AG04449 (cell line): ENCODE results near the gene MAP2K4.
"Not testable (repeated sequence)": the region's sequence is repeated elsewhere in the genome, so short reads cannot be mapped to it uniquely, and the experiment has no call there.

ENCODE experiments used
- CTCF ChIA-PET: fragments of 350-600 bp; formaldehyde crosslinking; extraction: SDS; loops from one replicate; lab custom pipeline; 2021; ENCODE audit warnings: antibody characterized with exemption; lab: Yijun Ruan, JAX
- POLR2A ChIA-PET: fragments of 400-600, 350-600 bp; formaldehyde crosslinking; extraction: SDS; loops from one replicate; lab custom pipeline; 2020; ENCODE audit warnings: antibody characterized with exemption, inconsistent platforms; lab: Yijun Ruan, JAX
- DNase-seq: peaks from one replicate; pipeline ENCODE4 v3.0.0-alpha.2; 2010; ENCODE audit warnings: low read depth, low spot score
- H3K4me3 ChIP-seq: 2 replicates; pipeline ENCODE4 v1.5.1; 2011; ENCODE audit warnings: low read depth, mild to moderate bottlenecking, control low read depth, low read length
- CTCF ChIP-seq: IDR thresholded peaks from one replicate; pipeline ENCODE4 v1.5.1; 2011; ENCODE audit warnings: mild to moderate bottlenecking, moderate library complexity, low read length, control low read depth, inconsistent platforms; ENCODE audit not compliant: insufficient read depth; ENCODE audit errors: missing control alignments

MAP2K4 gene

GRCh38 chr17:12020642-12021622 is at the start of gene MAP2K4:
Gene MAP2K4, plus strand, starts transcription at chr17:12020877. Its CDS starts 10 bp downstream, at chr17:12020887.
- no peak for DNase-seq
- CTCF ChIA-PET, result interaction anchor here (1.2 to 1.8 kb wide), 3 partner anchors 22 to 54 kb away, joined by 3 to 4 read pairs (median 4); no protein-coding TSS in a partner anchor
- peak within 1 kb of the TSS; percentile 70 for H3K4me3 ChIP-seq
- POLR2A ChIA-PET, result interaction anchor here (0.7 to 1.9 kb wide), 8 partner anchors 9 to 1907 kb away, joined by 3 to 23 read pairs (median 4); partner anchors contain the start of gene ZNF18
- no peak for TF ChIP-seq CTCF

GRCh38 chr17:11972741-11973140 is 47.9 kb upstream of the MAP2K4 start:
- DNase-seq, CTCF ChIA-PET, POLR2A ChIA-PET, H3K4me3 ChIP-seq: not testable (repeated sequence)

GRCh38 chr17:11979795-11980194 is 40.9 kb upstream of the MAP2K4 start:
- ChIA-PET CTCF (interaction anchor here (0.9 to 4.6 kb wide), 5 partner anchors 10 to 1243 kb away, joined by 3 to 36 read pairs (median 7); no protein-coding TSS in a partner anchor), POLR2A (no interaction called here)
- no peak for DNase-seq
- TF ChIP-seq CTCF, result no peak
- H3K4me3 ChIP-seq, result no peak overlapping the region

GRCh38 chr17:11980813-11981212 is 39.9 kb upstream of the MAP2K4 start:
- no peak for DNase-seq
- ChIA-PET POLR2A (no interaction called here), CTCF (interaction anchor here (1.3 to 4.6 kb wide), 6 partner anchors 9 to 1244 kb away, joined by 3 to 36 read pairs (median 6); no protein-coding TSS in a partner anchor)
- peak; percentile 11 for TF ChIP-seq CTCF
- no peak overlapping the region for H3K4me3 ChIP-seq

- no peak for TF ChIP-seq CTCF
- POLR2A ChIA-PET, result no interaction called here
- CTCF ChIA-PET, result interaction anchor here (1.3 to 4.6 kb wide), 3 partner anchors 8 to 1105 kb away, joined by 3 to 36 read pairs (median 4); no protein-coding TSS in a partner anchor
- no peak for DNase-seq
- H3K4me3 ChIP-seq, result no peak overlapping the region
Measured at GRCh38 chr17:11981862-11982261, 38.8 kb upstream of the MAP2K4 start.

- ChIA-PET POLR2A (interaction anchor here (1.0 kb wide), 1 partner anchor 11 kb away, joined by 3 read pairs; the partner anchor contains the start of gene ZNF18), CTCF (interaction anchor here (0.6 to 4.0 kb wide), 16 partner anchors 8 to 1615 kb away, joined by 3 to 37 read pairs (median 5); partner anchors contain the start of genes MAP2K4 and ZNF18)
- TF ChIP-seq CTCF, result no peak
- H3K4me3 ChIP-seq, result no peak overlapping the region
- DNase-seq, result no peak
Measured at GRCh38 chr17:11986179-11986941, 34.3 kb upstream of the MAP2K4 start.
